Measurements from ENCODE around the gene BCO2.

DNA sequence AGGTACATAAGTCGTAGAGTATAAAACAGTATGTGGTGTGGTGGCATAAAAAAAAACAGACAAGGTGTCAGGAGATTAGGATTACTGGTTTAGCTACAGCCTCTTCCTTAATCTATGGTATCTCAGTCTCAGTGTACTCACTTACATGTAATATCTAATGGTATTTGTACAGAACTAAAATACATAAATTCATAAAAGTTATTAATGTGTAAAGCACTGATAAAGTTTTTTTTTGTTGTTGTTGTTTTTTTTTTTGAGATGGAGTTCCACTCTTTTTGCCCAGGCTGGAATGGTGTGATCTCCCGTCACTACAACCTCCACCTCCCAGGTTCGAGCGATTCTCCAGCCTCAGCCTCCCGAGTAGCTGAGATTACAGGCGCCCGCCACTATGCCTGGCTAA, 53.8 kb downstream of the BCO2 start:
- TF ChIP-seq, protein P1, sequence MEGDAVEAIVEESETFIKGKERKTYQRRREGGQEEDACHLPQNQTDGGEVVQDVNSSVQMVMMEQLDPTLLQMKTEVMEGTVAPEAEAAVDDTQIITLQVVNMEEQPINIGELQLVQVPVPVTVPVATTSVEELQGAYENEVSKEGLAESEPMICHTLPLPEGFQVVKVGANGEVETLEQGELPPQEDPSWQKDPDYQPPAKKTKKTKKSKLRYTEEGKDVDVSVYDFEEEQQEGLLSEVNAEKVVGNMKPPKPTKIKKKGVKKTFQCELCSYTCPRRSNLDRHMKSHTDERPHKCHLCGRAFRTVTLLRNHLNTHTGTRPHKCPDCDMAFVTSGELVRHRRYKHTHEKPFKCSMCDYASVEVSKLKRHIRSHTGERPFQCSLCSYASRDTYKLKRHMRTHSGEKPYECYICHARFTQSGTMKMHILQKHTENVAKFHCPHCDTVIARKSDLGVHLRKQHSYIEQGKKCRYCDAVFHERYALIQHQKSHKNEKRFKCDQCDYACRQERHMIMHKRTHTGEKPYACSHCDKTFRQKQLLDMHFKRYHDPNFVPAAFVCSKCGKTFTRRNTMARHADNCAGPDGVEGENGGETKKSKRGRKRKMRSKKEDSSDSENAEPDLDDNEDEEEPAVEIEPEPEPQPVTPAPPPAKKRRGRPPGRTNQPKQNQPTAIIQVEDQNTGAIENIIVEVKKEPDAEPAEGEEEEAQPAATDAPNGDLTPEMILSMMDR (IDR thresholded peaks at IDR 0.05), result no peak
- no peak for TF ChIP-seq EZH2 (IDR thresholded peaks at IDR 0.05)
